Astrocyte of the spinal cord (primary cell): ENCODE results near the gene TNS2.

Experiments used
- DNase-seq: peaks from one replicate; pipeline ENCODE4 v3.0.0; 2011; ENCODE audit warnings: low read depth, low spot score
- H3K4me3 ChIP-seq: 2 replicates; pipeline ENCODE4 v1.5.1; 2011; ENCODE audit warnings: low read depth, mild to moderate bottlenecking, low read length, moderate library complexity
- CTCF ChIP-seq: IDR thresholded peaks from 2 replicates; pipeline ENCODE4 v1.5.1; 2012; ENCODE audit warnings: low read depth, mild to moderate bottlenecking, low read length, inconsistent platforms
- in situ Hi-C: cut with HindIII; loops from 2 replicates; pipeline ENCODE4 v1.10.0; 2017; ENCODE audit warnings: low sequenced_read_pairs

Gene TNS2

GRCh38 chr12:53057816-53058500 is 8.1 kb downstream of the TNS2 start:
- H3K4me3 ChIP-seq, result no peak overlapping the region
- in situ Hi-C loops, result no loop called here
- no peak for TF ChIP-seq CTCF
- DNase-seq, result no peak

- H3K4me3 ChIP-seq, result no peak overlapping the region
- in situ Hi-C loops, result no loop called here
- TF ChIP-seq CTCF, result no peak
- no peak for DNase-seq
These were observed 9.0 kb downstream of the TNS2 start for GRCh38 chr12:53058674-53059433.

GRCh38 chr12:53059434-53060063 is 9.7 kb downstream of the TNS2 start:
- in situ Hi-C loops, result no loop called here
- DNase-seq, result no peak
- no peak for TF ChIP-seq CTCF
- H3K4me3 ChIP-seq, result no peak overlapping the region

GRCh38 chr12:53060064-53060720 is 10.3 kb downstream of the TNS2 start:
- TF ChIP-seq CTCF, result no peak
- in situ Hi-C loops, result no loop called here
- no peak overlapping the region for H3K4me3 ChIP-seq
- DNase-seq, result no peak

GRCh38 chr12:53060721-53061276 is 10.9 kb downstream of the TNS2 start:
- no peak for TF ChIP-seq CTCF
- no peak overlapping the region for H3K4me3 ChIP-seq
- DNase-seq, result no peak
- in situ Hi-C loops, result no loop called here

- no peak for TF ChIP-seq CTCF
- DNase-seq, result no peak
- H3K4me3 ChIP-seq, result no peak overlapping the region
- in situ Hi-C loops, result no loop called here
These were observed 11.6 kb downstream of the TNS2 start for GRCh38 chr12:53061404-53062010.
